ENCODE measurements around the gene TSFM.

GRCh38 chr12:57846577-57847319 lies 64.2 kb downstream of the TSFM start, which contains the start of gene CTDSP2:
- TF ChIP-seq CTCF (IDR thresholded peaks at IDR 0.05; ENCODE audit: insufficient read depth, low read length, poor library complexity, severe bottlenecking) (no peak), EZH2phosphoT487 (conservative IDR thresholded peaks at IDR 0.05; ENCODE audit: low read length) (no peak)
